HEK293 (cell line): ENCODE measurements around the gene CCDC12.
A peak's percentile ranks its signal among the peaks of the same experiment; 100 is the strongest.

Source experiments
- CTCF ChIA-PET: fragments of 350-600 bp; formaldehyde crosslinking; extraction: SDS; loops from one replicate; lab custom pipeline; 2021; ENCODE audit warnings: antibody characterized with exemption; lab: Yijun Ruan, JAX
- POLR2A ChIA-PET: fragments of 300-600 bp; formaldehyde crosslinking; extraction: SDS; loops from one replicate; lab custom pipeline; 2020; ENCODE audit warnings: antibody characterized with exemption, inconsistent platforms; lab: Yijun Ruan, JAX
- H3K27ac ChIP-seq: fragments of 200-500 bp; sonication (Bioruptor generic); 2 replicates; pipeline ENCODE4 v1.5.1; 2014; ENCODE audit warnings: low read depth, low read length, control low read depth, inconsistent platforms; ENCODE audit errors: extremely low read depth
- H3K36me3 ChIP-seq, 2 experiments: fragments of 200-500 bp in 1 of 2; sonication (Bioruptor generic) in 1 of 2; 1 replicate in 1 of 2; 2 replicates in 1 of 2; pipeline ENCODE4 v1.5.1; 2014 to 2017; ENCODE audit warnings: inconsistent platforms in 2 of 2, low read length in 2 of 2; ENCODE audit not compliant: control insufficient read depth in 2 of 2, insufficient read depth in 1 of 2
- H3K4me1 ChIP-seq: fragments of 200-500 bp; sonication (Bioruptor generic); 2 replicates; pipeline ENCODE4 v1.5.1; 2014; ENCODE audit warnings: mild to moderate bottlenecking, low read length, inconsistent platforms; ENCODE audit not compliant: control insufficient read depth, insufficient read depth
- H3K4me3 ChIP-seq: 2 replicates; pipeline ENCODE4 v1.5.1; 2011; ENCODE audit warnings: low read depth, mild to moderate bottlenecking, control low read depth, low read length, moderate library complexity
- H3K9me3 ChIP-seq: fragments of 200-500 bp; sonication (Bioruptor generic); 2 replicates; pipeline ENCODE4 v1.5.1; 2014; ENCODE audit warnings: low read depth, low read length, inconsistent platforms; ENCODE audit not compliant: control insufficient read depth, insufficient read depth
- GLI2 ChIP-seq: fragments of 450-650 bp; formaldehyde crosslinking; IDR thresholded peaks from 2 replicates; pipeline ENCODE4; 2017; ENCODE audit warnings: missing biosample characterization, missing genetic modification characterization, low read depth, borderline replicate concordance
- INSM2 ChIP-seq: fragments of 450-650 bp; formaldehyde crosslinking; IDR thresholded peaks from 2 replicates; pipeline ENCODE4 v1.5.1; 2016; ENCODE audit warnings: missing biosample characterization, missing genetic modification characterization
- PRDM1 ChIP-seq: fragments of 450-650 bp; formaldehyde crosslinking; IDR thresholded peaks from 2 replicates; pipeline ENCODE4; 2016; ENCODE audit warnings: missing biosample characterization, missing genetic modification characterization
- PRDM10 ChIP-seq: fragments of 450-650 bp; formaldehyde crosslinking; IDR thresholded peaks from 2 replicates; pipeline ENCODE4 v1.5.1; 2016; ENCODE audit warnings: missing biosample characterization, missing genetic modification characterization
- SCRT2 ChIP-seq: fragments of 450-650 bp; formaldehyde crosslinking; IDR thresholded peaks from 2 replicates; pipeline ENCODE4 v1.5.1; 2016; ENCODE audit warnings: missing biosample characterization, missing genetic modification characterization
- SETDB1 ChIP-seq: IDR thresholded peaks from one replicate; pipeline ENCODE4 v1.6.1; 2017; ENCODE audit warnings: mild to moderate bottlenecking, low read length, moderate library complexity, mixed read lengths; ENCODE audit not compliant: insufficient read length
- SP2 ChIP-seq: fragments of 450-650 bp; formaldehyde crosslinking; IDR thresholded peaks from 2 replicates; pipeline ENCODE4 v1.5.1; 2016; ENCODE audit warnings: missing biosample characterization, missing genetic modification characterization
- SP3 ChIP-seq: fragments of 450-650 bp; formaldehyde crosslinking; IDR thresholded peaks from 2 replicates; pipeline ENCODE4 v1.5.1; 2016; ENCODE audit warnings: missing biosample characterization, missing genetic modification characterization
- WT1 ChIP-seq: fragments of 450-650 bp; formaldehyde crosslinking; IDR thresholded peaks from 2 replicates; pipeline ENCODE4 v1.5.1; 2016; ENCODE audit warnings: missing biosample characterization, missing genetic modification characterization
- YY2 ChIP-seq: fragments of 450-650 bp; formaldehyde crosslinking; IDR thresholded peaks from 2 replicates; pipeline ENCODE4 v1.5.1; 2016; ENCODE audit warnings: missing biosample characterization, missing genetic modification characterization
- ZBTB49 ChIP-seq: fragments of 450-650 bp; formaldehyde crosslinking; IDR thresholded peaks from 2 replicates; pipeline ENCODE4 v1.5.1; 2016; ENCODE audit warnings: missing biosample characterization, missing genetic modification characterization, low read depth
- ZFP69B ChIP-seq: fragments of 450-650 bp; formaldehyde crosslinking; IDR thresholded peaks from 2 replicates; pipeline ENCODE4 v1.5.1; 2016; ENCODE audit warnings: missing biosample characterization, missing genetic modification characterization
- ZNF146 ChIP-seq: fragments of 450-650 bp; formaldehyde crosslinking; IDR thresholded peaks from 2 replicates; pipeline ENCODE4 v1.5.1; 2016; ENCODE audit warnings: missing biosample characterization, missing genetic modification characterization
- ZNF24 ChIP-seq: fragments of 450-650 bp; formaldehyde crosslinking; IDR thresholded peaks from 2 replicates; pipeline ENCODE4 v1.5.1; 2016; ENCODE audit warnings: missing biosample characterization, missing genetic modification characterization
- ZNF26 ChIP-seq: fragments of 450-650 bp; formaldehyde crosslinking; IDR thresholded peaks from 2 replicates; pipeline ENCODE4 v1.5.1; 2016; ENCODE audit warnings: missing biosample characterization, missing genetic modification characterization
- ZNF398 ChIP-seq: fragments of 450-650 bp; formaldehyde crosslinking; IDR thresholded peaks from 2 replicates; pipeline ENCODE4 v1.5.1; 2017; ENCODE audit warnings: missing biosample characterization, missing genetic modification characterization
- ZNF404 ChIP-seq: fragments of 450-650 bp; formaldehyde crosslinking; IDR thresholded peaks from 2 replicates; pipeline ENCODE4 v1.5.1; 2017; ENCODE audit warnings: missing biosample characterization, missing genetic modification characterization
- ZNF449 ChIP-seq: fragments of 450-650 bp; formaldehyde crosslinking; IDR thresholded peaks from 2 replicates; pipeline ENCODE4 v1.5.1; 2017; ENCODE audit warnings: missing biosample characterization, mild to moderate bottlenecking, missing genetic modification characterization, moderate library complexity
- ZNF654 ChIP-seq: fragments of 450-650 bp; formaldehyde crosslinking; IDR thresholded peaks from 2 replicates; pipeline ENCODE4 v1.5.1; 2016; ENCODE audit warnings: low read depth, missing biosample characterization, missing genetic modification characterization
- ZXDB ChIP-seq: fragments of 450-650 bp; formaldehyde crosslinking; IDR thresholded peaks from 2 replicates; pipeline ENCODE4 v1.5.1; 2016; ENCODE audit warnings: missing biosample characterization, missing genetic modification characterization

CCDC12 gene

GRCh38 chr3:46976326-46977190 lies at the start of gene CCDC12 (continued):
- TF ChIP-seq ZNF26 (tag by site-specific recombination), result no peak
- 0 out of 2 replicates have a peak, but pooled peaks have one; percentile 33 for TF ChIP-seq INSM2 (tag by site-specific recombination)
- TF ChIP-seq SP3 (tag by site-specific recombination), result peak; percentile 90
- TF ChIP-seq GLI2 (tag by site-specific recombination), result no peak
- no peak; the same call in 1 of the 2 replicates for TF ChIP-seq ZNF398
- no peak for TF ChIP-seq ZNF404 (tag by site-specific recombination)
- TF ChIP-seq ZNF24 (tag by site-specific recombination), result no peak
- peak; percentile 62; the same call in 1 of the 2 replicates for TF ChIP-seq ZXDB
- no peak for TF ChIP-seq ZNF449 (tag by site-specific recombination)
- peak; percentile 98 for TF ChIP-seq YY2 (tag by site-specific recombination)
- TF ChIP-seq SCRT2 (tag by site-specific recombination), result peak; percentile 96
- no peak for TF ChIP-seq PRDM1 (tag by site-specific recombination)
- no peak for TF ChIP-seq SETDB1
- 0 out of 2 replicates have a peak, but pooled peaks have one; percentile 36 for TF ChIP-seq PRDM10 (tag by site-specific recombination)
- TF ChIP-seq, all 188 proteins: peak for 35

- Histone ChIP-seq H3K9me3 (no peaks in the 10 kb centered on the region), H3K27ac (no peak overlapping the region), H3K4me3 (no peak overlapping the region), H3K36me3 (peaks cover 0 to 13% of the 10 kb centered on the region in 2 experiments; a peak in 1 of 3 replicates), H3K4me1 (no peaks in the 10 kb centered on the region)
- POLR2A ChIA-PET, result no interaction called here
- CTCF ChIA-PET, result interaction anchor here (1.1 kb wide), 1 partner anchor 20 kb away, joined by 3 read pairs; no protein-coding TSS in a partner anchor
- TF ChIP-seq SP2 (tag by site-specific recombination) (no peak), ZNF398 (no peak), ZNF654 (peak; percentile 38), WT1 (tag by site-specific recombination) (no peak), ZBTB49 (no peak), ZFP69B (tag by site-specific recombination) (no peak), ZNF146 (tag by site-specific recombination) (no peak)
Observed at GRCh38 chr3:47024932-47025331, 48.4 kb upstream of the CCDC12 start.
